HG02763 (cell line): ENCODE data around the gene CDH22.

Source experiments
- ATAC-seq: cut with Tn5 transposase; IDR thresholded peaks from one replicate; pipeline ENCODE4 v1.9.1; 2021; ENCODE audit warnings: mild to moderate bottlenecking, moderate library complexity; ENCODE audit not compliant: unreplicated experiment

CDH22 gene, protein sequence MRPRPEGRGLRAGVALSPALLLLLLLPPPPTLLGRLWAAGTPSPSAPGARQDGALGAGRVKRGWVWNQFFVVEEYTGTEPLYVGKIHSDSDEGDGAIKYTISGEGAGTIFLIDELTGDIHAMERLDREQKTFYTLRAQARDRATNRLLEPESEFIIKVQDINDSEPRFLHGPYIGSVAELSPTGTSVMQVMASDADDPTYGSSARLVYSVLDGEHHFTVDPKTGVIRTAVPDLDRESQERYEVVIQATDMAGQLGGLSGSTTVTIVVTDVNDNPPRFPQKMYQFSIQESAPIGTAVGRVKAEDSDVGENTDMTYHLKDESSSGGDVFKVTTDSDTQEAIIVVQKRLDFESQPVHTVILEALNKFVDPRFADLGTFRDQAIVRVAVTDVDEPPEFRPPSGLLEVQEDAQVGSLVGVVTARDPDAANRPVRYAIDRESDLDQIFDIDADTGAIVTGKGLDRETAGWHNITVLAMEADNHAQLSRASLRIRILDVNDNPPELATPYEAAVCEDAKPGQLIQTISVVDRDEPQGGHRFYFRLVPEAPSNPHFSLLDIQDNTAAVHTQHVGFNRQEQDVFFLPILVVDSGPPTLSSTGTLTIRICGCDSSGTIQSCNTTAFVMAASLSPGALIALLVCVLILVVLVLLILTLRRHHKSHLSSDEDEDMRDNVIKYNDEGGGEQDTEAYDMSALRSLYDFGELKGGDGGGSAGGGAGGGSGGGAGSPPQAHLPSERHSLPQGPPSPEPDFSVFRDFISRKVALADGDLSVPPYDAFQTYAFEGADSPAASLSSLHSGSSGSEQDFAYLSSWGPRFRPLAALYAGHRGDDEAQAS

GRCh38 chr20:46308258-46309157 lies at the start of gene CDH22:
Gene CDH22, minus strand, starts transcription at chr20:46308498. Its CDS starts 57,204 bp downstream, at chr20:46251294.
- no peak for ATAC-seq

DNA sequence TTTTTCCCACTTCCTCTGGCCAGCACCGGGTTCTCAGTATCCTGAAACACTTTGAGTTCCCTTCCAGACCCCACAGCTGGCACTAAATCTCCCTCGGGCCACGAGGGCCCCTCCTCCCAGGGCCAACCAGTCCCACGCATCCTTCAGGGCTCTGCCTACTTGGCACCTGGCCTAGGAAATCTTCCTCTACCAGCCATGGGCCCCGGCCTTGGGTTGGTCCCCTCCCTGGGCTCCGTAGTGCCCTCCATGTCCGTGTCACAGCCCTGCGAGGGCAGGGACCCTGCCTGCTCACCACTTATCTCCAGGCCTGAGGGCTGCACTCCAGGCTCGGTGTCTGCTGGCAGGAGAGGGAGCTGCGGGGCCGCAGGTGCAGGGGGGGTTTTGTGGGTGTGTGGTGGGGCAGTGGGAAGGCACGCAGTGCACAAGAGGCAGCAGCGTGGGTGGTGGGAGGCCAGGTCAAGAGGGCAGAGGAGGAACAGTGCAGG lies 48.8 kb upstream of the CDH22 start:
- no peak for ATAC-seq

DNA sequence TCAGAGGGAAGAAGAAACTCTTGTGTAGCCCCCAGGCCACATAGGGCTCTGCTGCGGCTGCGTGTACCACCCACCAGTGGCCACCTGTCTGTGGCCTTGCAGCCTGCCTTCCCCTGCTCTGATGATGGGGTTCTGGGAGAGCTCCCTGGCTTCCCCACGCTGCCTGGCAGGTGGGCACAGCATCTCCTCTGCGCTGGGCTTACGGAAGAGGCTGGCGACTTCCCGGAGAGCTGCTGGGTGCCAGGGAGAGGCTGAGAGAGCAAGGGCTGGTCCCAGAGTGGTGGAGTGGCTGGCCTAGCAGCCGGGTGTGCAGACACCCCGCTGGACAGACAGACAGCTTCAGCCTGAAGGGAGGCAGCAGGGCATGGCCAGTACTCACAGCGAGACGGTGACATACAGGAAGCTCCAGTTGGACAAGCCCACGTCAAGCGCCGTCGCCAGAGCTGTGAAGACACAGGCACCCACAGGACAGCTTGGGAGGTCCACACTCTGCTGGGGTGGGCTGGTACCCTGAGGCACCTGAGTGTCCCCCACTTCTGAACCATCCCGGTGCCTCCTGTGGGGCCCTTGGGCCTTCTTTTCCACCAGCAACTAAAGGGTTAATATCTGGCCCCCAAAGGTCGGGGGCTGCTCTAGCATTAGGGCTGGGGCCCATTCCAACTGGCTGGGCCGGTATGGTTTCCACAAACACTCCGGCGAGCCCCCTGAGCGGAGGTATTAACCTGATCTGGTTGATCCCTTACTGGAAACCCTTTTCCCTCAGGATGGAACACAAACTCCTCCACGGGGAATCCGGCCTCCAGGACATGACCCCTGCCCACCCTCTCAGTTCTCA lies 48.1 kb upstream of the CDH22 start:
- ATAC-seq, result no peak

GRCh38 chr20:46355778-46356177 lies 47.5 kb upstream of the CDH22 start:
- ATAC-seq, result no peak

DNA sequence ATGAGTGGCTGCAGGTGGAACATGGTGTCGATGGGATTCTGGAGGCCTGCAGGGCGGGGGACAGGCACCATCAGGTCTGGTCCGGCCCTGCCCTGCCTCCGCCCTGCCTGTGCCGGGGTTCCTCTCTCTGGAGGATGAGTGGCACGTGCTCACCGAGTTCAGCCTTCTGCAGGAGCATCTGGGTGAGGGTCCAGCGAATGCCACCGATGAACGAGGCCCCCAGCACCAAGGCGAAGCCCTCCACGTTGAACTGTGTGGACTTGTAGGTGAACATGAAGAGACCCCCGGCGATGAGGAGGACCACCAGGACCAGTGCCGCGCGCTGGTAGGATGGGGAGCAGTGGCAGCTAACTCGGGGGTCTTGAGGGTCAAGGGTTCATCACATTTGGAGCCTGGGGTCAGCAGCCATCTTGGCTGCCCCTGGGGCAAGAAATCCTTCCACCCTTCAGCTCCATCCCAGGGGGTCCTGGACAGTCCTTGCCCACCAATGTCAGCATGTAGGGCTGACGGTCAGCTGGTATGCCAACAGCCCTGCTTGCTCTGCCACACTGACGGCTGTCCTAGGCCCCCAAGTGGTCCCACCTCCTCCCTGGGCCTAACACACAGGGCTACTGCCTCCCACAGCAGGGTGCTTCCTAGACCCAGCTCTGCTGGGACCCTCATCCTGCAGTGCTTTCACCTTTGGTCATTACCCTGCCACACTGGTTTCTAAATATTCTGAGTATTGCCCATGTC lies 46.8 kb upstream of the CDH22 start:
- no peak for ATAC-seq

GRCh38 chr20:46354207-46354555 lies 45.9 kb upstream of the CDH22 start:
- ATAC-seq, result no peak

GRCh38 chr20:46353500-46354206 lies 45.4 kb upstream of the CDH22 start:
- ATAC-seq, result no peak

GRCh38 chr20:46352370-46352938 lies 44.2 kb upstream of the CDH22 start:
- ATAC-seq, result no peak

- no peak for ATAC-seq
These were observed 43.2 kb upstream of the CDH22 start for GRCh38 chr20:46351357-46352058.

- no peak for ATAC-seq
These were observed 42.6 kb upstream of the CDH22 start for GRCh38 chr20:46350986-46351267.

DNA sequence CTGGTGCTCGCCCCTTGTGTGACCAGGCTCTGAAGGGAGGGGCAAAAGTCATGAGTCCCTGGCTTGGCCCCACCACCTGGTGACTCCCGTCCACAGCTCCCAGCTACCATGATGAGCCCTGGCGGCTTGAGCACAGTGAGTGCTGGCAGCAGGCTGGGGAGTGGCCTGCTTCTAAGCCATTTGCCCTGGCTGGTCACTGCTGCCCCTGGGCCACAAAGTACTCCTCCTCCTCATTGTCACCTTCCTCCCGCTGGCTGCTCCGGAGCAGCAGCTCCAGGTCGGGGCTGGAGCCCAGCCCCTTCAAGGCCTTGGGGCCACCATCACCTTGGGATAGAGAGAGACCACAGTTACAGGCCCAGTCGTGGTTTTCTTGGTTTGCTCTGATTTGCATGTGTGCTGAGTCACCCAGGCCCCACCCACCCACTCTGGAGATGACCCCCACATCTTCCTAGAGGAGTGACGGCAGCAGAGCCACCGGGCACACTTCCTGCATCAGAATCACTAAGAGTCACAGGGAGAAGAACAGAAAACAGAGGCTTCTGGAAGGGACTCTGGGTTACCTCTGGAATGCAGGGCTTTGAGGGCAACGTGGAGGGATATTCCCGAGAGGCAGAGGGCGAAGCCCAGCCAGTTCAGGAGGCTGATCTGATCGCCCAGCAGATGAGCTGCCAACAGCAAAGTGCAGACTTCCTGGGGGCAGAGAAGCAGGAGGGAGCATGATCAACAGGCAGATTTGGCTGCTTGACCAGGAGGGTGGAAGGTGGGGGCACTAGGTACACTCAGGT lies 42.1 kb upstream of the CDH22 start:
- ATAC-seq, result peak; percentile 58

DNA sequence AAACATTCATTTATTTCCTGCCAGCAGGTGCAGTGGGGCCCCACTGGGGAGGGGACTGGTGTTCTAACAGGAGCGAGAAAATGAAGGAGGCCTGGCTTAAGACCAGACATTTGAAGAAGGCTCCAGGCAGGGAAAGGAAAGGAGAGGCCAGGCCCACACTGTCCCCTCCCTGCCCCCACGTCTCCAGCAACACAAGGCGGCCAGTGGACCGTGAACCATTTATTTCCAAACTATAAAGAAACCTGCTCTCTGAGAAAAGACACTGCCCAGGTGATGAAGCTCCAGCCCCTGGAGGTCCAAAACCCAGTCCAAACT lies 41.4 kb upstream of the CDH22 start:
- ATAC-seq, result no peak

GRCh38 chr20:46349035-46349741 lies 40.9 kb upstream of the CDH22 start:
- ATAC-seq, result no peak

DNA sequence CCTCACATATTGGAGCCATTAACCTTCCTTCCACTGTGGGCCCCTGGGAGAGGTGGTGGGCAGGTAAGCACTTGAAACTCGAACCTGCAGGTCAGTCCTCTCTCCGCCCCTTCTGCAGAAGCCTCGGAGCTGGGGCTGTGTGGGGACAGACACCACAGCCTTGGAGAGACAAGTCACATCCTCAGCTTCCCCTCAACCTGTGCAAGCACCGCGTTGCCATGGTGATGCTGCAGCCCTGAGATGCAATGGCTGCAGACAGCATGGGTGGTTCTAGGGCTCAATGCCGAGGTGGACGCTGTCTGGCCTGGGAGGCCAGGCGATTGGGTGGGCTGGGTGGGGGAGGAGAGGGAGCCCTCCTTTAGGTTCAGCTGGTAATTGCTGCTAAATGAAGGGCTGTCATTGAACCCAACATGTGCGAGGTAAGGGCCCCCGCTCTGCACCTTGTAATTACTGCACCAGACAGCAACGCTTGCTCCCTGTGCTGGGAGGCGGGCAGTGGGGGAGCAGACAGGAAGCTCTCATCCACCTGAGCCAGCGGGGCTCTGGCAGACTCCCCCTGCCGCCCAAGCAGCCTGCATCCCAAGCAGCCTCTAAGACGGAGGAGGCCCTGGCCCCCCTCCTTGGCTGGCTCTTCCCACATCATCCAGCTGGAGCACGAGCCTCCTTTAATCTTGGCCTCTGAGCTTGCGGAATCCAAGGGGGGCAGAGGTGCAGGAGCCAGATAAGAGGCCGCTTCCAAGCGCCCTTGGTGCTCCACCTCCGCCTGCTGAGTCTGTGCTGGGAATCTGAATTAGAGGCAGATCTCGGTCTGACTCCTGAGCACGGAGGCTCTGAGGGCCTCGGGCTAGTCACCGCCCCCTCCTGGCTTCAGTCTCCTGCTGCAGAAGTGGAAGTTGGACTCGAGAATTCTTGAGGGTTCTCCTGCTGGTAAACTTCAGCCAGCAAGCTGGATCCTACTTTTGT lies 39.8 kb upstream of the CDH22 start:
- no peak for ATAC-seq

DNA sequence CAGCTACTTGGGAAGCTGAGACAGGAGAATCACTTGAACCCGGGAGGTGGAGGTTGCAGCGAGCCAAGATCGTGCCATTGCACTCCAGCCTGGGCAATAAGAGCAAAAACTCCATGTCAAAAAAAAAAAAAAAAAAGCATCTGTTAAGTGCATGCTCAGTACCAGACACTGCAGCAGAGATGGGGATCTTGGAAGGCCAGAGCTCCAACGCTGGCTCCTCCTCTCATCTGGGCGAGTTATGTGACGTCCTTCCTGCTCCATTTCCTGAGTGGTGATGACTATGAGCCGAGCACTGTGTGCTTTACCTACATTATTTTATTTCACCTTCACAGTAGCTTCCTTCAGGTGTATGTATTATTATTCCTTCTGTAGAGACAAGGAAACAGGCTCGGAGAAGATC lies 38.5 kb upstream of the CDH22 start:
- no peak for ATAC-seq
